ENCODE measurements around the gene UBE2G2.

Gene UBE2G2

GRCh38 chr21:44778983-44779382 lies 22.6 kb downstream of the UBE2G2 start:
- Histone ChIP-seq H3K4me3 (ENCODE audit: low read depth, low read length) (no peak overlapping the region), H3K36me3 (ENCODE audit: control insufficient read depth, insufficient read depth, low read length) (peaks cover 5% of the 10 kb centered on the region), H3K9me3 (ENCODE audit: control insufficient read depth, insufficient read depth, low read length) (no peaks in the 10 kb centered on the region), H3K27me3 (ENCODE audit: control insufficient read depth, insufficient read depth, low read length) (no peaks in the 10 kb centered on the region), H3K4me1 (ENCODE audit: control insufficient read depth, insufficient read depth, low read length) (no peaks in the 10 kb centered on the region), H3K9ac (ENCODE audit: low read depth, low read length) (no peak overlapping the region)

GRCh38 chr21:44778499-44778911 lies 23.1 kb downstream of the UBE2G2 start:
- H3K27me3 ChIP-seq (ENCODE audit: control insufficient read depth, insufficient read depth, low read length) = no peaks in the 10 kb centered on the region
- no peaks in the 10 kb centered on the region for H3K4me1 ChIP-seq (ENCODE audit: control insufficient read depth, insufficient read depth, low read length)
- peaks cover 8% of the 10 kb centered on the region for H3K36me3 ChIP-seq (ENCODE audit: control insufficient read depth, insufficient read depth, low read length)
- H3K9ac ChIP-seq (ENCODE audit: low read depth, low read length) = no peak overlapping the region
- no peaks in the 10 kb centered on the region for H3K9me3 ChIP-seq (ENCODE audit: control insufficient read depth, insufficient read depth, low read length)
- H3K4me3 ChIP-seq (ENCODE audit: low read depth, low read length) = no peak overlapping the region

GRCh38 chr21:44778094-44778493 lies 23.5 kb downstream of the UBE2G2 start:
- Histone ChIP-seq H3K9ac (ENCODE audit: low read depth, low read length) (no peak overlapping the region), H3K4me1 (ENCODE audit: control insufficient read depth, insufficient read depth, low read length) (no peaks in the 10 kb centered on the region), H3K27me3 (ENCODE audit: control insufficient read depth, insufficient read depth, low read length) (no peaks in the 10 kb centered on the region), H3K36me3 (ENCODE audit: control insufficient read depth, insufficient read depth, low read length) (peaks cover 11% of the 10 kb centered on the region), H3K9me3 (ENCODE audit: control insufficient read depth, insufficient read depth, low read length) (no peaks in the 10 kb centered on the region), H3K4me3 (ENCODE audit: low read depth, low read length) (no peak overlapping the region)

- peaks cover 31% of the 10 kb centered on the region for H3K36me3 ChIP-seq (ENCODE audit: control insufficient read depth, insufficient read depth, low read length)
- no peak overlapping the region for H3K4me3 ChIP-seq (ENCODE audit: low read depth, low read length)
Observed at GRCh38 chr21:44774972-44775371, 26.6 kb downstream of the UBE2G2 start.

GRCh38 chr21:44773291-44773932 lies 28.2 kb downstream of the UBE2G2 start:
- H3K4me1 ChIP-seq (ENCODE audit: control insufficient read depth, insufficient read depth, low read length) = peaks cover 4% of the 10 kb centered on the region
- H3K36me3 ChIP-seq (ENCODE audit: control insufficient read depth, insufficient read depth, low read length) = peaks cover 31% of the 10 kb centered on the region
- H3K9me3 ChIP-seq (ENCODE audit: control insufficient read depth, insufficient read depth, low read length) = no peaks in the 10 kb centered on the region
- no peak overlapping the region for H3K4me3 ChIP-seq (ENCODE audit: low read depth, low read length)
- no peaks in the 10 kb centered on the region for H3K27me3 ChIP-seq (ENCODE audit: control insufficient read depth, insufficient read depth, low read length)
- no peak overlapping the region for H3K9ac ChIP-seq (ENCODE audit: low read depth, low read length)

More at GRCh38 chr21:44774972-44775371, 26.6 kb downstream of the UBE2G2 start:
- H3K9me3 ChIP-seq (ENCODE audit: control insufficient read depth, insufficient read depth, low read length) = no peaks in the 10 kb centered on the region
- no peaks in the 10 kb centered on the region for H3K4me1 ChIP-seq (ENCODE audit: control insufficient read depth, insufficient read depth, low read length)
- no peak overlapping the region for H3K9ac ChIP-seq (ENCODE audit: low read depth, low read length)
- H3K27me3 ChIP-seq (ENCODE audit: control insufficient read depth, insufficient read depth, low read length) = no peaks in the 10 kb centered on the region

GRCh38 chr21:44771896-44772525 lies 29.6 kb downstream of the UBE2G2 start:
- Histone ChIP-seq H3K4me1 (ENCODE audit: control insufficient read depth, insufficient read depth, low read length) (peaks cover 5% of the 10 kb centered on the region), H3K4me3 (ENCODE audit: low read depth, low read length) (no peak overlapping the region), H3K9ac (ENCODE audit: low read depth, low read length) (no peak overlapping the region), H3K9me3 (ENCODE audit: control insufficient read depth, insufficient read depth, low read length) (no peaks in the 10 kb centered on the region), H3K27me3 (ENCODE audit: control insufficient read depth, insufficient read depth, low read length) (no peaks in the 10 kb centered on the region), H3K36me3 (ENCODE audit: control insufficient read depth, insufficient read depth, low read length) (peaks cover 31% of the 10 kb centered on the region)

GRCh38 chr21:44767834-44768831 lies 33.5 kb downstream of the UBE2G2 start:
- Histone ChIP-seq H3K4me1 (ENCODE audit: control insufficient read depth, insufficient read depth, low read length) (peaks cover 5% of the 10 kb centered on the region), H3K9me3 (ENCODE audit: control insufficient read depth, insufficient read depth, low read length) (no peaks in the 10 kb centered on the region), H3K9ac (ENCODE audit: low read depth, low read length) (no peak overlapping the region), H3K4me3 (ENCODE audit: low read depth, low read length) (no peak overlapping the region), H3K36me3 (ENCODE audit: control insufficient read depth, insufficient read depth, low read length) (peaks cover 21% of the 10 kb centered on the region), H3K27me3 (ENCODE audit: control insufficient read depth, insufficient read depth, low read length) (no peaks in the 10 kb centered on the region)

GRCh38 chr21:44766818-44767354 lies 34.7 kb downstream of the UBE2G2 start:
- peaks cover 5% of the 10 kb centered on the region for H3K4me1 ChIP-seq (ENCODE audit: control insufficient read depth, insufficient read depth, low read length)
- no peaks in the 10 kb centered on the region for H3K9me3 ChIP-seq (ENCODE audit: control insufficient read depth, insufficient read depth, low read length)
- H3K36me3 ChIP-seq (ENCODE audit: control insufficient read depth, insufficient read depth, low read length) = peaks cover 14% of the 10 kb centered on the region
- H3K4me3 ChIP-seq (ENCODE audit: low read depth, low read length) = no peak overlapping the region
- H3K27me3 ChIP-seq (ENCODE audit: control insufficient read depth, insufficient read depth, low read length) = no peaks in the 10 kb centered on the region
- no peak overlapping the region for H3K9ac ChIP-seq (ENCODE audit: low read depth, low read length)

- Histone ChIP-seq H3K9ac (ENCODE audit: low read depth, low read length) (no peak overlapping the region), H3K36me3 (ENCODE audit: control insufficient read depth, insufficient read depth, low read length) (peaks cover 8% of the 10 kb centered on the region), H3K9me3 (ENCODE audit: control insufficient read depth, insufficient read depth, low read length) (no peaks in the 10 kb centered on the region), H3K4me1 (ENCODE audit: control insufficient read depth, insufficient read depth, low read length) (peaks cover 5% of the 10 kb centered on the region), H3K4me3 (ENCODE audit: low read depth, low read length) (no peak overlapping the region), H3K27me3 (ENCODE audit: control insufficient read depth, insufficient read depth, low read length) (no peaks in the 10 kb centered on the region)
Observed at GRCh38 chr21:44766014-44766817, 35.4 kb downstream of the UBE2G2 start.

- H3K4me3 ChIP-seq (ENCODE audit: low read depth, low read length) = no peak overlapping the region
- no peak overlapping the region for H3K9ac ChIP-seq (ENCODE audit: low read depth, low read length)
- H3K36me3 ChIP-seq (ENCODE audit: control insufficient read depth, insufficient read depth, low read length) = peaks cover 2% of the 10 kb centered on the region
- peaks cover 5% of the 10 kb centered on the region for H3K4me1 ChIP-seq (ENCODE audit: control insufficient read depth, insufficient read depth, low read length)
- no peaks in the 10 kb centered on the region for H3K9me3 ChIP-seq (ENCODE audit: control insufficient read depth, insufficient read depth, low read length)
- no peaks in the 10 kb centered on the region for H3K27me3 ChIP-seq (ENCODE audit: control insufficient read depth, insufficient read depth, low read length)
Observed at GRCh38 chr21:44765231-44766013, 36.2 kb downstream of the UBE2G2 start.

Data from iPS-15b (cell line).